ENCODE measurements around the gene SMARCA4.

The SMARCA4 gene

GRCh38 chr19:11089254-11090013 is 128.6 kb downstream of the SMARCA4 start, which contains the start of gene LDLR:
LDLR (plus strand) TSS chr19:11089463; CDS start chr19:11089549, 86 bp downstream.
- Histone ChIP-seq H3K9me3 (ENCODE audit: control insufficient read depth, insufficient read depth, low read depth, low read length) (no peaks in the 10 kb centered on the region), H3K27ac (ENCODE audit: extremely low read depth, low read depth, low read length) (peak within 1 kb of the TSS; percentile 90), H3K36me3 (ENCODE audit: control insufficient read depth in 2 of 2, insufficient read depth in 1 of 2, low read length in 2 of 2) (no peaks in the 10 kb centered on the region; a peak in 1 of 3 replicates), H3K4me1 (ENCODE audit: control insufficient read depth, insufficient read depth, low read length) (peaks cover 10% of the 10 kb centered on the region; the same call in 1 of the 2 replicates), H3K4me3 (ENCODE audit: low read depth, low read length) (peak within 1 kb of the TSS; percentile 48)
- ChIA-PET POLR2A (interaction anchor here (0.5 to 1.5 kb wide), 4 partner anchors 9 to 408 kb away, joined by 3 to 5 read pairs (median 4); partner anchors contain the start of gene SWSAP1), CTCF (interaction anchor here (0.7 to 2.6 kb wide), 4 partner anchors 25 to 57 kb away, joined by 3 to 13 read pairs (median 4); no protein-coding TSS in a partner anchor)
- TF ChIP-seq ZNF707 (tag by site-specific recombination; IDR thresholded peaks at IDR 0.05) (no peak), ZNF10 (tag by site-specific recombination; IDR thresholded peaks at IDR 0.05) (peak; percentile 51), ZNF626 (tag by site-specific recombination; IDR thresholded peaks at IDR 0.05) (no peak), ZNF548 (tag by site-specific recombination; IDR thresholded peaks at IDR 0.05) (no peak), ZNF514 (tag by site-specific recombination; IDR thresholded peaks at IDR 0.05) (no peak), SP7 (tag by site-specific recombination; IDR thresholded peaks at IDR 0.05) (peak; percentile 27; the same call in 1 of the 2 replicates), ZNF114 (tag by site-specific recombination; IDR thresholded peaks at IDR 0.05) (no peak), ZNF266 (tag by site-specific recombination; IDR thresholded peaks at IDR 0.05; ENCODE audit: low read depth) (no peak), ZNF239 (tag by site-specific recombination; IDR thresholded peaks at IDR 0.05) (no peak), ZNF624 (tag by site-specific recombination; IDR thresholded peaks at IDR 0.05) (no peak), YY1 (tag by site-specific recombination; IDR thresholded peaks at IDR 0.05) (no peak), ZNF600 (tag by site-specific recombination; IDR thresholded peaks at IDR 0.05) (peak; percentile 78; the same call in 1 of the 2 replicates), ZNF785 (tag by site-specific recombination; IDR thresholded peaks at IDR 0.05) (no peak), KLF1 (tag by site-specific recombination; IDR thresholded peaks at IDR 0.05) (no peak), ZNF248 (tag by site-specific recombination; IDR thresholded peaks at IDR 0.05) (no peak), ZNF704 (tag by site-specific recombination; IDR thresholded peaks at IDR 0.05) (no peak), ZNF658 (tag by site-specific recombination; IDR thresholded peaks at IDR 0.05) (no peak), ZNF670 (tag by site-specific recombination; IDR thresholded peaks at IDR 0.05; ENCODE audit: low read depth) (no peak), ZBTB48 (tag by site-specific recombination; IDR thresholded peaks at IDR 0.05) (peak; percentile 62; the same call in 1 of the 2 replicates), TRIM28 (IDR thresholded peaks at IDR 0.05; ENCODE audit: borderline replicate concordance, low read length) (no peak), SETDB1 (IDR thresholded peaks at IDR 0.05; ENCODE audit: insufficient read length, low read length) (peak; percentile 15), ZFP37 (tag by site-specific recombination; IDR thresholded peaks at IDR 0.05) (no peak), HIC1 (tag by site-specific recombination; IDR thresholded peaks at IDR 0.05) (no peak), ZSCAN4 (tag by site-specific recombination; IDR thresholded peaks at IDR 0.05) (no peak)
- TF ChIP-seq, protein P1, sequence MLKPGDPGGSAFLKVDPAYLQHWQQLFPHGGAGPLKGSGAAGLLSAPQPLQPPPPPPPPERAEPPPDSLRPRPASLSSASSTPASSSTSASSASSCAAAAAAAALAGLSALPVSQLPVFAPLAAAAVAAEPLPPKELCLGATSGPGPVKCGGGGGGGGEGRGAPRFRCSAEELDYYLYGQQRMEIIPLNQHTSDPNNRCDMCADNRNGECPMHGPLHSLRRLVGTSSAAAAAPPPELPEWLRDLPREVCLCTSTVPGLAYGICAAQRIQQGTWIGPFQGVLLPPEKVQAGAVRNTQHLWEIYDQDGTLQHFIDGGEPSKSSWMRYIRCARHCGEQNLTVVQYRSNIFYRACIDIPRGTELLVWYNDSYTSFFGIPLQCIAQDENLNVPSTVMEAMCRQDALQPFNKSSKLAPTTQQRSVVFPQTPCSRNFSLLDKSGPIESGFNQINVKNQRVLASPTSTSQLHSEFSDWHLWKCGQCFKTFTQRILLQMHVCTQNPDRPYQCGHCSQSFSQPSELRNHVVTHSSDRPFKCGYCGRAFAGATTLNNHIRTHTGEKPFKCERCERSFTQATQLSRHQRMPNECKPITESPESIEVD (tag by site-specific recombination; IDR thresholded peaks at IDR 0.05): no peak
- TF ChIP-seq, protein P2, sequence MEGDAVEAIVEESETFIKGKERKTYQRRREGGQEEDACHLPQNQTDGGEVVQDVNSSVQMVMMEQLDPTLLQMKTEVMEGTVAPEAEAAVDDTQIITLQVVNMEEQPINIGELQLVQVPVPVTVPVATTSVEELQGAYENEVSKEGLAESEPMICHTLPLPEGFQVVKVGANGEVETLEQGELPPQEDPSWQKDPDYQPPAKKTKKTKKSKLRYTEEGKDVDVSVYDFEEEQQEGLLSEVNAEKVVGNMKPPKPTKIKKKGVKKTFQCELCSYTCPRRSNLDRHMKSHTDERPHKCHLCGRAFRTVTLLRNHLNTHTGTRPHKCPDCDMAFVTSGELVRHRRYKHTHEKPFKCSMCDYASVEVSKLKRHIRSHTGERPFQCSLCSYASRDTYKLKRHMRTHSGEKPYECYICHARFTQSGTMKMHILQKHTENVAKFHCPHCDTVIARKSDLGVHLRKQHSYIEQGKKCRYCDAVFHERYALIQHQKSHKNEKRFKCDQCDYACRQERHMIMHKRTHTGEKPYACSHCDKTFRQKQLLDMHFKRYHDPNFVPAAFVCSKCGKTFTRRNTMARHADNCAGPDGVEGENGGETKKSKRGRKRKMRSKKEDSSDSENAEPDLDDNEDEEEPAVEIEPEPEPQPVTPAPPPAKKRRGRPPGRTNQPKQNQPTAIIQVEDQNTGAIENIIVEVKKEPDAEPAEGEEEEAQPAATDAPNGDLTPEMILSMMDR (tag by site-specific recombination; IDR thresholded peaks at IDR 0.05): peak; percentile 56
- TF ChIP-seq, protein P3, sequence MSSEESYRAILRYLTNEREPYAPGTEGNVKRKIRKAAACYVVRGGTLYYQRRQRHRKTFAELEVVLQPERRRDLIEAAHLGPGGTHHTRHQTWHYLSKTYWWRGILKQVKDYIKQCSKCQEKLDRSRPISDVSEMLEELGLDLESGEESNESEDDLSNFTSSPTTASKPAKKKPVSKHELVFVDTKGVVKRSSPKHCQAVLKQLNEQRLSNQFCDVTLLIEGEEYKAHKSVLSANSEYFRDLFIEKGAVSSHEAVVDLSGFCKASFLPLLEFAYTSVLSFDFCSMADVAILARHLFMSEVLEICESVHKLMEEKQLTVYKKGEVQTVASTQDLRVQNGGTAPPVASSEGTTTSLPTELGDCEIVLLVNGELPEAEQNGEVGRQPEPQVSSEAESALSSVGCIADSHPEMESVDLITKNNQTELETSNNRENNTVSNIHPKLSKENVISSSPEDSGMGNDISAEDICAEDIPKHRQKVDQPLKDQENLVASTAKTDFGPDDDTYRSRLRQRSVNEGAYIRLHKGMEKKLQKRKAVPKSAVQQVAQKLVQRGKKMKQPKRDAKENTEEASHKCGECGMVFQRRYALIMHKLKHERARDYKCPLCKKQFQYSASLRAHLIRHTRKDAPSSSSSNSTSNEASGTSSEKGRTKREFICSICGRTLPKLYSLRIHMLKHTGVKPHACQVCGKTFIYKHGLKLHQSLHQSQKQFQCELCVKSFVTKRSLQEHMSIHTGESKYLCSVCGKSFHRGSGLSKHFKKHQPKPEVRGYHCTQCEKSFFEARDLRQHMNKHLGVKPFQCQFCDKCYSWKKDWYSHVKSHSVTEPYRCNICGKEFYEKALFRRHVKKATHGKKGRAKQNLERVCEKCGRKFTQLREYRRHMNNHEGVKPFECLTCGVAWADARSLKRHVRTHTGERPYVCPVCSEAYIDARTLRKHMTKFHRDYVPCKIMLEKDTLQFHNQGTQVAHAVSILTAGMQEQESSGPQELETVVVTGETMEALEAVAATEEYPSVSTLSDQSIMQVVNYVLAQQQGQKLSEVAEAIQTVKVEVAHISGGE (tag by site-specific recombination; conservative IDR thresholded peaks at IDR 0.05; ENCODE audit: low read depth): no peak

All from HEK293 (cell line).